AG04449 (cell line): Measurements from ENCODE around the gene POLR1B.

ENCODE experiments used
- CTCF ChIA-PET: fragments of 350-600 bp; formaldehyde crosslinking; extraction: SDS; loops from one replicate; lab custom pipeline; 2021; ENCODE audit warnings: antibody characterized with exemption; lab: Yijun Ruan, JAX
- POLR2A ChIA-PET: fragments of 400-600, 350-600 bp; formaldehyde crosslinking; extraction: SDS; loops from one replicate; lab custom pipeline; 2020; ENCODE audit warnings: antibody characterized with exemption, inconsistent platforms; lab: Yijun Ruan, JAX
- DNase-seq: peaks from one replicate; pipeline ENCODE4 v3.0.0-alpha.2; 2010; ENCODE audit warnings: low read depth, low spot score
- H3K4me3 ChIP-seq: 2 replicates; pipeline ENCODE4 v1.5.1; 2011; ENCODE audit warnings: low read depth, mild to moderate bottlenecking, control low read depth, low read length
- TF ChIP-seq, protein P1 (sequence below): IDR thresholded peaks from one replicate; pipeline ENCODE4 v1.5.1; 2011; ENCODE audit warnings: mild to moderate bottlenecking, moderate library complexity, low read length, control low read depth, inconsistent platforms; ENCODE audit not compliant: insufficient read depth; ENCODE audit errors: missing control alignments

POLR1B gene

DNA sequence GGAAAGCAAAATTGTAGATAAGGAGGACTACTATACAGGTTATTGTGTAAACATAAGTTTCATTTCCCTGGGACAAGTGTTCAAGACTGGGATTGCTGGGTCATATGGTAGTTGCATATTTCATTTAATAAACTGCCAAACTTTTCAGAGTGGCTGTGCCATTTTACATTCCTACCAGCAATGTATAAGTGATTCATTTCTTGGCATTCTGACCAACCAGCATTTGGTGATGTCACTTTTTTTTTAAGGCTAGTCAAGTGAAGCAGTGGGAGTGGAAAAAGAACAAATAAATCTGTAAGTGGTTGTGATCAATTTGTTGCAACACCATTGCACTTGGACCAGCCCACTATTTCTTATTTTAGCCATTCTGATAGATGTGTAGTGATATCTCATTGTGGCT is 37.0 kb downstream of the POLR1B start:
- no peak overlapping the region for H3K4me3 ChIP-seq
- POLR2A ChIA-PET = no interaction called here
- DNase-seq = no peak
- TF ChIP-seq, protein P1, sequence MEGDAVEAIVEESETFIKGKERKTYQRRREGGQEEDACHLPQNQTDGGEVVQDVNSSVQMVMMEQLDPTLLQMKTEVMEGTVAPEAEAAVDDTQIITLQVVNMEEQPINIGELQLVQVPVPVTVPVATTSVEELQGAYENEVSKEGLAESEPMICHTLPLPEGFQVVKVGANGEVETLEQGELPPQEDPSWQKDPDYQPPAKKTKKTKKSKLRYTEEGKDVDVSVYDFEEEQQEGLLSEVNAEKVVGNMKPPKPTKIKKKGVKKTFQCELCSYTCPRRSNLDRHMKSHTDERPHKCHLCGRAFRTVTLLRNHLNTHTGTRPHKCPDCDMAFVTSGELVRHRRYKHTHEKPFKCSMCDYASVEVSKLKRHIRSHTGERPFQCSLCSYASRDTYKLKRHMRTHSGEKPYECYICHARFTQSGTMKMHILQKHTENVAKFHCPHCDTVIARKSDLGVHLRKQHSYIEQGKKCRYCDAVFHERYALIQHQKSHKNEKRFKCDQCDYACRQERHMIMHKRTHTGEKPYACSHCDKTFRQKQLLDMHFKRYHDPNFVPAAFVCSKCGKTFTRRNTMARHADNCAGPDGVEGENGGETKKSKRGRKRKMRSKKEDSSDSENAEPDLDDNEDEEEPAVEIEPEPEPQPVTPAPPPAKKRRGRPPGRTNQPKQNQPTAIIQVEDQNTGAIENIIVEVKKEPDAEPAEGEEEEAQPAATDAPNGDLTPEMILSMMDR = peak; percentile 15
- CTCF ChIA-PET = interaction anchor here (1.4 kb wide), 1 partner anchor 11 kb away, joined by 3 read pairs; no protein-coding TSS in a partner anchor

DNA sequence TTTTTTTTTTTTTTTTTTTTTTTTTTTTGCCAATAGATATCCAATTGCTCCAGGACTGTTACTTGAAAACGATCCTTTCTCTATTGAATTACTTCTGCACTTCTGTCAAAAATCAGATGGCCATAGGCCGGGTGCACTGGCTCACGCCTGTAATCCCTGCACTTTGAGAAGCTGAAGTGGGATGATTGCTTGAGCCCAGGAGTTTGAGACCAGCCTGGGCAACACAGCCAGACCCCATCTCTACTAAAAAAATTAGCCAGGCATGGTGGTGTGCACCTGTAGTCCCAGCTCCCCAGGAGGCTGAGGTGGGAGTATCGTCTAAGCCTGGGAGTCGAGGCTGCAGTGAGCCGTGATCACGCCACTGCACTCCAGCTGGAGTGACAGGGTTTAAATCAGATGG is 37.8 kb downstream of the POLR1B start:
- POLR2A ChIA-PET = no interaction called here

DNA sequence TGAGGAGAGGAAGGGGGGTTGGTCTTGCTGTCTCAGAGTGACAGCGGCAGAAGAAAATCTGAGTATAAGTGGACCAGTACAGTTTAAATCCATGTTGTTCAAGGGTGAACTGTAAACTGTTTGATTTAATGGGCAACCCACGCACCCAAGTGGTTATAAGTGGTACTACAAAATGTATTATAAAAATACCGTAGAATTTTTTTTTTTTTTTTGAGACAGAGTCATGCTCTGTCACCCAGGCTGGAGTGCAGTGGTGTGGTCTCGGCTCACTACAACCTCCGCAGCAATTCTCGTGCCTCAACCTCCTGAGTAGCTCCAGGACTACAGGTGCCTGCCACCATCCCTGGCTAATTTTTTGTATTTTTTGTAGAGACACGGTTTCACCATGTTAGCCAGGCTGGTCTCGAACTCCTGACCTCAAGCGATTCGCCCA is 40.1 kb downstream of the POLR1B start:
- no peak for DNase-seq
- CTCF ChIA-PET = interaction anchor here (0.6 to 8.1 kb wide), 13 partner anchors 9 to 878 kb away, joined by 3 to 116 read pairs (median 5); no protein-coding TSS in a partner anchor
- POLR2A ChIA-PET = no interaction called here

More for the DNA sequence above, 37.8 kb downstream of the POLR1B start:
- H3K4me3 ChIP-seq = no peak overlapping the region
- no peak for DNase-seq
- TF ChIP-seq, protein P1 = no peak
- CTCF ChIA-PET = interaction anchor here (2.0 kb wide), 1 partner anchor 145 kb away, joined by 4 read pairs; no protein-coding TSS in a partner anchor

DNA sequence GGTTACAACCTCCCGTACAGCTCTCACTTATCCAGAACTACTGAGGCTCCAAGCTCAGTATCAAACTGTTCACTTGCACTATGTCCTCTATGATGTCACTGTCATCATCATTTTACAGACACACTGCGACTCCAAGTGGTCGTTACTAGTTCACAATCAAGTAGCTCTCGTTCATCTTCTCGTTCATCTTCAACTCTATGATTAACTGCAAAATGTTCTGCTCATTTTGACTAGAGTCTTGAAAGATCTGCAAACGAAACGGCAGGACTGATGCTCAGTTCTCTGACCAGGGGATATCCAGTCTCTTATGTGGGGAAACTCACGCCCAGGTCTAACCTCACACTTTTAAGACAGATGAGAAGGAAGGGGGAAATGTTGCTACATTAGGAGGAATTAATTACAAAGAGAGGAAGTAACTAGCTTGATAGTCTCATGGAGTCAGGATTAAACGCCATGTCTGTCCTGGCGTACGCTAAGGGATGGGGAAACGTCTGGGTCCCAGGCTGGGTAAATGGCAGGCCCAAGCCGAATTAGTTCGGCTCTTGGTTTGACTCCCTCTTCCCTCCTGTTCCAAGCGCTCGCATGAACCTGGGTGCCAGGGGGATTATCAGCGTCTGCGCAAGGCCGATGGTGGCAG is 41.4 kb downstream of the POLR1B start:
- CTCF ChIA-PET = interaction anchor here (0.6 to 8.1 kb wide), 18 partner anchors 12 to 787 kb away, joined by 3 to 116 read pairs (median 4); no protein-coding TSS in a partner anchor
- DNase-seq = no peak
- TF ChIP-seq, protein P1 = no peak
- POLR2A ChIA-PET = no interaction called here
- H3K4me3 ChIP-seq = peak overlapping the region; percentile 89

More for the DNA sequence above, 40.1 kb downstream of the POLR1B start:
- TF ChIP-seq, protein P1 = peak; percentile 15
- no peak overlapping the region for H3K4me3 ChIP-seq

DNA sequence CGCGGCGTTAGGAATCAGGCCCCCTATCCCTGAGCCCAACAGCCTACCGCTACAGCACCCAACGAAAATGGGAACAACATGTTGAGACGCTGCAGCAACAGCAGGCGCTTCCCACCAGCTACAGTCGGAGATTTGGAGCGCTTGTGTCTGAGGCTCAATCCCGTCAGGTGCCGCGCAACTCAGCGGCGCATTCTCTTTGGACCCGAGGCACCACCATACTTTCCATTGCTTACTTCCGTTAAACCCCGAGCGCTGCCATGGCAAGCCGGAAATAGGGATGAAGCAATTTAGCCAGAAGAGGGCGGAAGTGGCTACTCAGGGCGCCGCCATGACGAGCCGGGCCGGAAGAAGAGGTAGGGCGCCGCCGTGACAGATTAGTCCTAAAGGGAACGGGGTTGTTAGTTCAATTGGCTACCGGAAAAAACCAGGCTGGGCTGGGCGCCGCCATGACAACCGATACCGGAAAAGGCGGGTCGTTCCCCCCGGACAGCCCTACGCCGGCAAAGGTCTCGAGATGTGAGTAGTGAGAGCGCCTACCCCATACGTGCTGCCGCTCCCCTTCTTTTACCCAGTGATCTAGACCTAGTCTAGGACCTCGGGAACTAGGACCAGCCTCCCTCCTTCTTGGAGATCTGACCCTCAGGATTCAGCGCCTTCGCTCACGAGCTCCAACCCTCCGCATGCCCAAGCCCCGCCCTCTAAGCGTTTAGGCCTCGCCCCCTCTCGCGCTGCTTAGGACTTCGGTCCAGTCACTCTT is 42.0 kb downstream of the POLR1B start, which contains the start of gene CHCHD5:
CHCHD5 (plus strand) TSS at position 476 of the 757 bp plus-strand sequence; CDS start at position 515, 39 bp downstream.
- TF ChIP-seq, protein P1 = peak; percentile 13
- DNase-seq = no peak
- ChIA-PET POLR2A (interaction anchor here (0.9 kb wide), 1 partner anchor 143 kb away, joined by 3 read pairs; no protein-coding TSS in a partner anchor), CTCF (interaction anchor here (0.9 to 8.1 kb wide), 17 partner anchors 10 to 696 kb away, joined by 3 to 116 read pairs (median 4); no protein-coding TSS in a partner anchor)
- peak within 1 kb of the TSS; percentile 89 for H3K4me3 ChIP-seq

DNA sequence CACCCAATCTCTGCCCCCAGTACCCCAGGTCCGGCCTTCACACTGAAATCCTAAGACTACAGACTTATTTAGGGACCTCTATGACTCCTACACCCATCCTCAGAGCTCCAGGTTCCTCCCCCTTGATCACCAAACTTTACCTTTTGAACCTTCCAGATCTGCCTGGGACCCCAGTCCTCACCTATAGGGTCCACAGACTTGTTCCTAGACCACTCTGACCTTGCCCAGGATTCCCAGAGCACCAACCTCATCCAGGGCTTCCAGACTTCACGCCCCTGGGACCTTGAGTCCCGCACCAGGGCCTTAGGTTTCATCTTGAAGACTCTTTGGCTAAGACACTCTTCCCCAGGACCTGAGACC is 42.6 kb downstream of the POLR1B start:
- DNase-seq = no peak
- CTCF ChIA-PET = interaction anchor here (0.9 to 8.1 kb wide), 11 partner anchors 9 to 357 kb away, joined by 3 to 116 read pairs (median 4); no protein-coding TSS in a partner anchor
- POLR2A ChIA-PET = interaction anchor here (0.9 kb wide), 1 partner anchor 142 kb away, joined by 3 read pairs; no protein-coding TSS in a partner anchor
- H3K4me3 ChIP-seq = peak overlapping the region; percentile 89
- TF ChIP-seq, protein P1 = no peak
